Measurements from ENCODE around the gene CREBBP.

Gene CREBBP

GRCh38 chr16:3879258-3879886 lies 1.1 kb downstream of the CREBBP start:
- peak; percentile 20 for DNase-seq

- no peak for DNase-seq
These were observed 1.9 kb downstream of the CREBBP start for GRCh38 chr16:3878610-3879009.

GRCh38 chr16:3876695-3877094 lies 3.8 kb downstream of the CREBBP start:
- no peak for DNase-seq

- DNase-seq = no peak
These were observed 4.4 kb downstream of the CREBBP start for GRCh38 chr16:3876160-3876559.

DNA sequence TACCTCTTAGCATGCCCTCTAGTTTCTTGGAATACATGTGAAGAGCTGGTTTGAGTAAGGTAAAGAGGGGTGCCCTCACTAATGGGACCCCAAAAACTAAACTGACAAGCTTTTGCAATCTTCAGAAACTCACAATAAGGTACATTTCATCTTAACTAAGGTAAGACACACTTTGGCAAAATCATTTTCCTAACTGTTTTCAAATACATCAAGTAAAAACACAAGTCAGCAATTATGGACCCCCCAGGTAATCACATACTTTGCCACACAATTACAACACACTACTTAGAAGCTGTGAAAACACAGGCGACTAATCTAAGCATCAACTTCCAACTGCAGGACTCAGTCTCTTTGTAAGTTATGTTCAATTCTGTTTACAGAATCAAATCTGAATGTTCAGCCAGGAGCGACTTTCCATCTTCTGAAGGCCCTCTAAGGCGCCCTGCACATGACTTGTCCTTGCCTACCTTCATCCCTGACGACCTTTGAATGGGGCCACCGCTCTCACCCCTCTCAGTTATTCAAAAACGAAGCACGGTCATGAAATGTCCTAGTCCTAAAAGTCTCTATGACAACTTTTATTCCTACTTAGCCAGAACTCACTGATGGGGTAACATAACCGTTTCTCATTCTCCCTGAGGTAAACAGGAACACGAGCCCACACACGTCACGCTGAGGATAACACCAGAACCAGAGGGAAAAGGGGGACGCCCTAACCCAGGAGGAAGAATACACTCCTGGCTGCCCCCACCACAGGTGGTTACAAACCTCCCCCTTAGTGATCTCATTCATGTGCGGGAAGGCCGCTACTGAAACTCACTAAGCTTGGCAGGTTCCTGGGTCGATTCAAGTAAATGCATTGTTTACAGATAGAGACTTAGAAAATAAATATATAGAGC lies 5.5 kb downstream of the CREBBP start:
- no peak for DNase-seq

DNA sequence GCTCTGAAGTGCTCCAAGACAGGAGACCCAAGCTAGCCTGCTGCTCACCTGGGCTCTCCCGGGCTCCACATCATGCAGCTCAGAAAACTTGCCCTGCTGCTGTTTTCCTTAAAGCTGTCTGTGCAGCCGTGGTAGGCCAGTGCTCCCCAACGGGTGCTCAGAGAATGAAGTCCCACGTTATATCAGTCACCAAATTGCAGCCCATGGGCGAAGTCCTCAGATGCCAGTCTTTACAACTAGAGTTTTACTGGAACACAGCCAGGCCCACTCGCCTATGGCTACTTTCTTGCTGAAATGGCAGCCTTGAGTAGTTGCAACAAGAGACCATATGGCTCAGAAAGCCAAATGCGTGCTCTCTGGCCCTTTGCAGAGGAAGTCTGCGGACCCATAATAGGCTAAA lies 6.3 kb downstream of the CREBBP start:
- DNase-seq = no peak

- DNase-seq = no peak
These were observed 6.9 kb downstream of the CREBBP start for GRCh38 chr16:3873482-3874173.

- DNase-seq = no peak
These were observed 8.2 kb downstream of the CREBBP start for GRCh38 chr16:3872216-3872895.

- no peak for DNase-seq
These were observed 11.5 kb downstream of the CREBBP start for GRCh38 chr16:3868967-3869366.

- DNase-seq = no peak
These were observed 12.0 kb downstream of the CREBBP start for GRCh38 chr16:3868556-3868955.

GRCh38 chr16:3866703-3867431 lies 13.6 kb downstream of the CREBBP start:
- DNase-seq = no peak

DNA sequence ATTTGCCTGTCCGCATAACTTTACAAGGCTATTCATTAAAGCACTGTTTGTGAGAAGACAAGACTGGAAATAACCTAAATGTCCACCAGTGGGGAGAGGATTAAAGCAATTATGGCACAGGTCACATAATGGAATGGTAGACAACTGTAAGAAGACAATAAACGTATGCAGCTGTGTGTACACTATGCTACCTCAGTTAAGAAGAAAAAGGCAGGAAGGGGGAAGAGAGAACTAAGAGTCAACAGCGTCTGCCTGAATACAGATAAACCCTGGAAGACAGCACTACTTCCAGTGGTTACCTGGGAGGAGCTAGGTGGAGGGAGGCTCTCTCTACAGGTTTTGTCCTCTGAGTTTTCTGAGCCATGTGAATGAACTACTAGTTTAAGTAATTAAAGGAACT lies 15.3 kb downstream of the CREBBP start:
- DNase-seq = no peak

DNA sequence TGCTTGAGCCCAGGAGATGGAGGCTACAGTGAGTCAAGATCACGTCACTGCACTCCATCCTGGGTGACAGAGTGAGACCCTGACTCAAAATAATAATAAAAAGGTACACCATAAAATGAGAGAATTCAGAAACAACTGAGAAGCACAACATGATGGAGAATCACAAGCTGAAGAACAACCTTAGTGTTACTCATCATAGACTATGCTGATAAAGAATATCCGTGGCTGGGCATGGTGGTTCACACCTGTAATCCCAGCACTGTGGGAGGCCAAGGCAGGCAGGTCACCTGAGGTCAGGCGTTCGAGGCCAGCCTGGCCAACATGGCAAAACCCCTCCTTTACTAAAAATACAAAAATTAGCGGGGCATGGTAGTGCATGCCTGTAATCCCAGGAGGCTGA lies 16.0 kb downstream of the CREBBP start:
- no peak for DNase-seq

- no peak for DNase-seq
These were observed 16.9 kb downstream of the CREBBP start for GRCh38 chr16:3863587-3863986.

DNA sequence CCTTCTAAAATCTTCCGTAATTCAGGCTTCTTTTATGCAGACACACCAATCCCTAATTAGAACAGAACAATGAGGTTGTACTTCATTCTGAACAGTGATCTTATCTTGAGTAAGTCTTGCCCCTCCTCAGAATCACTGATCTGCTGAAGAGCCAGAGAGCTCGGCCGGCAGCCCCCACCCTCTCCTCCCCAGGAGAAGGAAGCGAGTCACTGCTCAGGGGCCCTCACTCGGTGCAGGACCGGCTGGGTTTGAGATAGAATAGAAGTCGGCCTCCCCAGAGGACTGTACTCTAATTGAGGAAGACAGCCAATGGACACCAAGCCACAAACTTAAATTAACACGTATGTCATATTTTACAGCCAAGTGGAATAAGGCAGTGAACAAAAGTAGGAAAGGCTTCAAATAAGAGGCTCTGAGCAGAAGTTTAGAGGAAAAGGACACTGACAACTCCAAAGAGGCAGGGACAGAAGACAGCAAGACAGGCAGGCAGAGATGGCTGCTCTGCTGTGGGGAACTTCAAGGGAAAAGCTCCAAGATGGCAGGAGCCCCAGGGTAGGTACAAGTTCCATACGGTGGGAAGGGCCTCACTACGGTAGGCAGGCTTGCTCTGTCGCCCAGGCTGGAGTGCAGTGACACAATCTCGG lies 18.6 kb downstream of the CREBBP start:
- no peak for DNase-seq

- no peak for DNase-seq
These were observed 20.6 kb downstream of the CREBBP start for GRCh38 chr16:3859889-3860288.

GRCh38 chr16:3858801-3859200 lies 21.7 kb downstream of the CREBBP start:
- no peak for DNase-seq

GRCh38 chr16:3857189-3858043 lies 23.1 kb downstream of the CREBBP start:
- DNase-seq = no peak

- DNase-seq = no peak
These were observed 24.0 kb downstream of the CREBBP start for GRCh38 chr16:3856367-3857141.

All from stimulated activated CD4-positive, alpha-beta T cell treated with anti-CD3 and anti-CD28 coated beads, Interleukin-4, amount 100 ng/mL, for 24 hours (primary cell).